Loucy (cell line): ENCODE measurements around the gene GAREM2.
"Not testable (repeated sequence)": the region's sequence is repeated elsewhere in the genome, so short reads cannot be mapped to it uniquely, and the experiment has no call there.

Experiments
- H2AFZ ChIP-seq: fragments of 200-600 bp; sonication (generic); 2 replicates; pipeline ENCODE4 v1.6.0; 2016; ENCODE audit warnings: antibody characterized with exemption, mild to moderate bottlenecking, low read length, moderate library complexity
- H3F3A ChIP-seq: fragments of 200-600 bp; 2 replicates; pipeline ENCODE4 v1.6.0; 2016; ENCODE audit warnings: antibody characterized with exemption, low read depth, mild to moderate bottlenecking
- H3K27me3 ChIP-seq: fragments of 200-600 bp; sonication (generic); 2 replicates; pipeline ENCODE4 v1.6.1; 2014; ENCODE audit warnings: low read length, mild to moderate bottlenecking; ENCODE audit not compliant: insufficient read depth, poor library complexity, severe bottlenecking
- H3K36me3 ChIP-seq: fragments of 200-600 bp; sonication (generic); 2 replicates; pipeline ENCODE4 v1.6.1; 2016; ENCODE audit warnings: low read length; ENCODE audit not compliant: insufficient read depth
- H3K4me1 ChIP-seq: fragments of 200-600 bp; sonication (generic); 2 replicates; pipeline ENCODE4 v1.5.1; 2014; ENCODE audit warnings: low read length, mild to moderate bottlenecking; ENCODE audit not compliant: insufficient read depth, poor library complexity, severe bottlenecking
- H3K4me2 ChIP-seq: fragments of 200-600 bp; sonication (generic); 2 replicates; pipeline ENCODE4 v1.6.0; 2014; ENCODE audit warnings: antibody characterized with exemption, low read length, low read depth, mild to moderate bottlenecking; ENCODE audit not compliant: poor library complexity, severe bottlenecking
- H3K4me3 ChIP-seq: fragments of 200-600 bp; sonication (generic); 2 replicates; pipeline ENCODE4 v1.5.1; 2014; ENCODE audit warnings: low read length, mild to moderate bottlenecking, mixed read lengths; ENCODE audit not compliant: poor library complexity, severe bottlenecking
- H3K79me2 ChIP-seq: fragments of 200-600 bp; sonication (generic); 2 replicates; pipeline ENCODE4 v1.6.1; 2014; ENCODE audit warnings: low read length; ENCODE audit not compliant: insufficient read depth
- H3K9ac ChIP-seq: fragments of 200-600 bp; sonication (generic); 2 replicates; pipeline ENCODE4 v1.6.0; 2014; ENCODE audit warnings: mild to moderate bottlenecking, low read depth, low read length, moderate library complexity; ENCODE audit not compliant: poor library complexity, severe bottlenecking
- H3K9me2 ChIP-seq: fragments of 200-600 bp; sonication (generic); replicated peaks from 2 replicates; pipeline ENCODE4 v1.6.1; 2016; ENCODE audit warnings: low read depth, low read length, mixed read lengths
- H3K9me3 ChIP-seq: fragments of 200-600 bp; sonication (generic); 2 replicates; pipeline ENCODE4 v1.6.1; 2014; ENCODE audit warnings: mild to moderate bottlenecking, antibody characterized with exemption, low read length, low read depth; ENCODE audit not compliant: insufficient read depth
- H4K20me1 ChIP-seq: fragments of 200-600 bp; sonication (generic); 2 replicates; pipeline ENCODE4 v1.6.0; 2014; ENCODE audit warnings: antibody characterized with exemption, low read length, mild to moderate bottlenecking; ENCODE audit not compliant: insufficient read depth, poor library complexity, severe bottlenecking
- CTCF ChIP-seq: fragments of 200-600 bp; sonication (generic); conservative IDR thresholded peaks from 2 replicates; pipeline ENCODE4 v1.5.1; 2014; ENCODE audit warnings: mild to moderate bottlenecking, antibody characterized with exemption, low read length
- EZH2phosphoT487 ChIP-seq: fragments of 200-600 bp; IDR thresholded peaks from 2 replicates; pipeline ENCODE4 v1.6.1; 2018; ENCODE audit warnings: antibody characterized with exemption, mild to moderate bottlenecking, moderate library complexity, borderline replicate concordance

The GAREM2 gene

GRCh38 chr2:26164231-26164630, 8.7 kb upstream of the GAREM2 start:
- H3K9ac ChIP-seq, result no peak overlapping the region
- no peaks in the 10 kb centered on the region for H3K36me3 ChIP-seq
- TF ChIP-seq CTCF (no peak), EZH2phosphoT487 (no peak)
- H3K9me3 ChIP-seq, result no peaks in the 10 kb centered on the region
- H3K9me2 ChIP-seq, result no peaks in the 10 kb centered on the region
- no peak overlapping the region for H3K4me3 ChIP-seq
- H3K4me1 ChIP-seq, result no peaks in the 10 kb centered on the region
- no peak overlapping the region for H2AFZ ChIP-seq
- no peaks in the 10 kb centered on the region for H4K20me1 ChIP-seq
- H3F3A ChIP-seq, result no peaks in the 10 kb centered on the region
- no peaks in the 10 kb centered on the region for H3K79me2 ChIP-seq
- H3K27me3 ChIP-seq, result no peaks in the 10 kb centered on the region
- no peak overlapping the region for H3K4me2 ChIP-seq

GRCh38 chr2:26164641-26165211, 8.2 kb upstream of the GAREM2 start:
- H3K27me3 ChIP-seq, result no peaks in the 10 kb centered on the region
- no peaks in the 10 kb centered on the region for H3K9me3 ChIP-seq
- no peak overlapping the region for H3K4me2 ChIP-seq
- no peaks in the 10 kb centered on the region for H3F3A ChIP-seq
- no peaks in the 10 kb centered on the region for H3K79me2 ChIP-seq
- H4K20me1 ChIP-seq, result no peaks in the 10 kb centered on the region
- no peaks in the 10 kb centered on the region for H3K9me2 ChIP-seq
- TF ChIP-seq CTCF (no peak), EZH2phosphoT487 (no peak)
- H2AFZ ChIP-seq, result no peak overlapping the region
- no peaks in the 10 kb centered on the region for H3K36me3 ChIP-seq
- H3K4me3 ChIP-seq, result no peak overlapping the region
- no peak overlapping the region for H3K9ac ChIP-seq
- H3K4me1 ChIP-seq, result no peaks in the 10 kb centered on the region

GRCh38 chr2:26165403-26165802, 7.5 kb upstream of the GAREM2 start:
- H3K9me2 ChIP-seq, result no peaks in the 10 kb centered on the region
- no peak overlapping the region for H3K4me3 ChIP-seq
- H3F3A ChIP-seq, result no peaks in the 10 kb centered on the region
- TF ChIP-seq EZH2phosphoT487 (no peak), CTCF (no peak)
- H3K4me1 ChIP-seq, result no peaks in the 10 kb centered on the region
- no peak overlapping the region for H3K9ac ChIP-seq
- H3K27me3 ChIP-seq, result no peaks in the 10 kb centered on the region
- no peaks in the 10 kb centered on the region for H4K20me1 ChIP-seq
- H3K9me3 ChIP-seq, result no peaks in the 10 kb centered on the region
- H2AFZ ChIP-seq, result no peak overlapping the region
- H3K36me3 ChIP-seq, result no peaks in the 10 kb centered on the region
- no peak overlapping the region for H3K4me2 ChIP-seq
- H3K79me2 ChIP-seq, result no peaks in the 10 kb centered on the region

- not testable (repeated sequence) for H2AFZ ChIP-seq, H3K4me3 ChIP-seq, H3F3A ChIP-seq, H3K27me3 ChIP-seq, H3K4me1 ChIP-seq, H3K9ac ChIP-seq, H3K9me2 ChIP-seq, H3K36me3 ChIP-seq, H3K4me2 ChIP-seq, H3K79me2 ChIP-seq, H3K9me3 ChIP-seq, H4K20me1 ChIP-seq
These were observed 6.3 kb upstream of the GAREM2 start for GRCh38 chr2:26166541-26166940.
